HG03060 (cell line): ENCODE results near the gene HHIP.
A peak's percentile ranks its signal among the peaks of the same experiment; 100 is the strongest.

Experiments
- ATAC-seq: cut with Tn5 transposase; IDR thresholded peaks from one replicate; pipeline ENCODE4 v1.9.1; 2021; ENCODE audit warnings: low read depth, moderate number of reproducible peaks; ENCODE audit not compliant: unreplicated experiment

The HHIP gene

GRCh38 chr4:144645631-144646522, at the start of gene HHIP:
Gene HHIP (plus strand): TSS chr4:144646156. CDS start chr4:144646676, 520 bp downstream.
- no peak for ATAC-seq

- no peak for ATAC-seq
These were observed 48.8 kb upstream of the HHIP start for GRCh38 chr4:144597171-144597570.

- ATAC-seq, result no peak
These were observed 46.3 kb upstream of the HHIP start for GRCh38 chr4:144599621-144600020.

GRCh38 chr4:144611850-144612249, 34.1 kb upstream of the HHIP start:
- ATAC-seq, result no peak

- ATAC-seq, result no peak
These were observed 30.9 kb upstream of the HHIP start for GRCh38 chr4:144614850-144615585.

- ATAC-seq, result no peak
These were observed 24.3 kb upstream of the HHIP start for GRCh38 chr4:144621681-144622080.

- no peak for ATAC-seq
These were observed 18.3 kb upstream of the HHIP start for GRCh38 chr4:144627663-144628076.

GRCh38 chr4:144633215-144633614, 12.7 kb upstream of the HHIP start:
- no peak for ATAC-seq

GRCh38 chr4:144634978-144635747, 10.8 kb upstream of the HHIP start:
- peak; percentile 96 for ATAC-seq

- no peak for ATAC-seq
These were observed 1.4 kb upstream of the HHIP start for GRCh38 chr4:144644368-144645101.

GRCh38 chr4:144645102-144645630, 790 bp upstream of the HHIP start:
- ATAC-seq, result no peak

GRCh38 chr4:144646523-144647094, 653 bp downstream of the HHIP start:
- ATAC-seq, result no peak

GRCh38 chr4:144647095-144647561, 1.2 kb downstream of the HHIP start:
- no peak for ATAC-seq

GRCh38 chr4:144647590-144647989, 1.6 kb downstream of the HHIP start:
- ATAC-seq, result no peak

GRCh38 chr4:144648042-144648441, 2.1 kb downstream of the HHIP start:
- no peak for ATAC-seq

- no peak for ATAC-seq
These were observed 3.7 kb downstream of the HHIP start for GRCh38 chr4:144649646-144650045.

- no peak for ATAC-seq
These were observed 4.5 kb downstream of the HHIP start for GRCh38 chr4:144650311-144651005.

GRCh38 chr4:144653781-144654545, 8.0 kb downstream of the HHIP start:
- ATAC-seq, result no peak
